MM.1S (cell line): ENCODE results near the gene UACA.

Experiments used
- DNase-seq: peaks from one replicate; pipeline ENCODE4 v3.0.0-alpha.2; 2015
- H2AFZ ChIP-seq: fragments of 300-600 bp; sonication (generic); 2 replicates; pipeline ENCODE4 v1.6.0; 2016; ENCODE audit warnings: antibody characterized with exemption, low read length
- H3F3A ChIP-seq: fragments of 300-600 bp; sonication (generic); 2 replicates; pipeline ENCODE4 v1.6.1; 2016; ENCODE audit warnings: mild to moderate bottlenecking, antibody characterized with exemption, low read length, moderate library complexity, mixed read lengths; ENCODE audit not compliant: insufficient read depth
- H3K27ac ChIP-seq: fragments of 300-600 bp; sonication (generic); 2 replicates; pipeline ENCODE4 v1.5.1; 2016; ENCODE audit warnings: mild to moderate bottlenecking, low read length
- H3K27me3 ChIP-seq: fragments of 300-600 bp; sonication (generic); replicated peaks from 2 replicates; pipeline ENCODE4 v1.6.0; 2016; ENCODE audit warnings: low read length; ENCODE audit not compliant: insufficient read depth
- H3K36me3 ChIP-seq: fragments of 300-600 bp; sonication (generic); replicated peaks from 2 replicates; pipeline ENCODE4 v1.6.1; 2016; ENCODE audit warnings: mild to moderate bottlenecking, low read length, mixed read lengths; ENCODE audit not compliant: insufficient read depth
- H3K4me1 ChIP-seq: fragments of 300-600 bp; sonication (generic); 2 replicates; pipeline ENCODE4 v1.6.1; 2016; ENCODE audit warnings: low read length, mixed read lengths
- H3K4me2 ChIP-seq: fragments of 300-600 bp; sonication (generic); 2 replicates; pipeline ENCODE4 v1.6.0; 2016; ENCODE audit warnings: low read depth, low read length
- H3K4me3 ChIP-seq: fragments of 300-600 bp; sonication (generic); 2 replicates; pipeline ENCODE4 v1.5.1; 2016; ENCODE audit warnings: low read length, mixed read lengths
- H3K79me2 ChIP-seq: fragments of 300-600 bp; sonication (generic); 2 replicates; pipeline ENCODE4 v1.6.1; 2016; ENCODE audit warnings: mixed run types, low read length, mixed read lengths
- H3K9ac ChIP-seq: fragments of 300-600 bp; sonication (generic); 2 replicates; pipeline ENCODE4 v1.6.1; 2016; ENCODE audit warnings: low read length, mixed read lengths
- H3K9me2 ChIP-seq: fragments of 300-600 bp; sonication (generic); replicated peaks from 2 replicates; pipeline ENCODE4 v1.6.1; 2016; ENCODE audit warnings: mild to moderate bottlenecking, low read length, mixed read lengths; ENCODE audit not compliant: insufficient read depth
- H3K9me3 ChIP-seq: fragments of 300-600 bp; sonication (generic); replicated peaks from 2 replicates; pipeline ENCODE4 v1.6.1; 2016; ENCODE audit warnings: mild to moderate bottlenecking, low read length, mixed read lengths; ENCODE audit not compliant: insufficient read depth
- H4K20me1 ChIP-seq: fragments of 300-600 bp; sonication (generic); 2 replicates; pipeline ENCODE4 v1.6.1; 2016; ENCODE audit warnings: mild to moderate bottlenecking, low read length, moderate library complexity, mixed read lengths; ENCODE audit not compliant: insufficient read depth
- EZH2 ChIP-seq: fragments of 300-600 bp; sonication (generic); optimal IDR thresholded peaks from 2 replicates; pipeline ENCODE3; 2017; ENCODE audit warnings: low read depth, mild to moderate bottlenecking, antibody characterized with exemption, low read length, mixed read lengths
- EZH2phosphoT487 ChIP-seq: fragments of 300-600 bp; sonication (generic); IDR thresholded peaks from 2 replicates; pipeline ENCODE4 v1.6.1; 2018; ENCODE audit warnings: antibody characterized with exemption, low read length
- TF ChIP-seq, protein P1 (sequence below): fragments of 300-600 bp; sonication (generic); IDR thresholded peaks from 2 replicates; pipeline ENCODE4 v1.5.1; 2016; ENCODE audit warnings: antibody characterized with exemption, low read length, mixed read lengths

UACA gene

GRCh38 chr15:70726753-70727152 lies 36.6 kb downstream of the UACA start:
- H3K79me2 ChIP-seq = no peaks in the 10 kb centered on the region
- no peaks in the 10 kb centered on the region for H3K9me3 ChIP-seq
- H3K36me3 ChIP-seq = no peaks in the 10 kb centered on the region
- no peak overlapping the region for H3K4me3 ChIP-seq
- DNase-seq = no peak
- no peak overlapping the region for H2AFZ ChIP-seq
- no peak overlapping the region for H3K27ac ChIP-seq
- no peaks in the 10 kb centered on the region for H4K20me1 ChIP-seq
- no peak overlapping the region for H3K4me2 ChIP-seq
- no peaks in the 10 kb centered on the region for H3F3A ChIP-seq
- H3K9ac ChIP-seq = no peak overlapping the region
- no peak for TF ChIP-seq EZH2
- TF ChIP-seq EZH2phosphoT487 = no peak
- TF ChIP-seq, protein P1, sequence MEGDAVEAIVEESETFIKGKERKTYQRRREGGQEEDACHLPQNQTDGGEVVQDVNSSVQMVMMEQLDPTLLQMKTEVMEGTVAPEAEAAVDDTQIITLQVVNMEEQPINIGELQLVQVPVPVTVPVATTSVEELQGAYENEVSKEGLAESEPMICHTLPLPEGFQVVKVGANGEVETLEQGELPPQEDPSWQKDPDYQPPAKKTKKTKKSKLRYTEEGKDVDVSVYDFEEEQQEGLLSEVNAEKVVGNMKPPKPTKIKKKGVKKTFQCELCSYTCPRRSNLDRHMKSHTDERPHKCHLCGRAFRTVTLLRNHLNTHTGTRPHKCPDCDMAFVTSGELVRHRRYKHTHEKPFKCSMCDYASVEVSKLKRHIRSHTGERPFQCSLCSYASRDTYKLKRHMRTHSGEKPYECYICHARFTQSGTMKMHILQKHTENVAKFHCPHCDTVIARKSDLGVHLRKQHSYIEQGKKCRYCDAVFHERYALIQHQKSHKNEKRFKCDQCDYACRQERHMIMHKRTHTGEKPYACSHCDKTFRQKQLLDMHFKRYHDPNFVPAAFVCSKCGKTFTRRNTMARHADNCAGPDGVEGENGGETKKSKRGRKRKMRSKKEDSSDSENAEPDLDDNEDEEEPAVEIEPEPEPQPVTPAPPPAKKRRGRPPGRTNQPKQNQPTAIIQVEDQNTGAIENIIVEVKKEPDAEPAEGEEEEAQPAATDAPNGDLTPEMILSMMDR = no peak
- H3K27me3 ChIP-seq = no peaks in the 10 kb centered on the region
- H3K4me1 ChIP-seq = no peaks in the 10 kb centered on the region
- no peaks in the 10 kb centered on the region for H3K9me2 ChIP-seq

DNA sequence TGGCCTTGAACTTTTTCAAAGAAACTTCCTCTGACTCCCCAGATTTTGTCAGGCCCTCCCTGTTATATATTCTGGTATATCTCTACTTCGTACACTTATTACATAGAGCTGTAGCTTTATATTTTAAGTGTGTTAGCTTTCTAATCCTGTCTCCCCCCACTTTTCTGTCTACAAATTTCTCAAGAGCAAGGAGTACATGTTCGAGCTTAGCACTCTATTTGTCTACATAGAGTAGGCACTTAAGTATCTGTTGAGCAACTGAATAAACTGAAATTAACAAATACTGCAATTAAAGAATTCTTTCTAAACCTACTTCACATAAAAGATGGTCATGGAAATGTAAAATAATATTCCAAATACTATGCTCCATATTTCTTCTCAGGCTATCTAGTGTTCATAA lies 39.4 kb downstream of the UACA start:
- Histone ChIP-seq H3K79me2 (no peaks in the 10 kb centered on the region), H3K36me3 (no peaks in the 10 kb centered on the region), H3F3A (no peaks in the 10 kb centered on the region), H2AFZ (no peak overlapping the region), H3K27ac (no peak overlapping the region), H3K4me2 (no peak overlapping the region), H3K27me3 (no peaks in the 10 kb centered on the region), H3K4me1 (no peaks in the 10 kb centered on the region), H3K9me3 (no peaks in the 10 kb centered on the region), H4K20me1 (no peaks in the 10 kb centered on the region), H3K4me3 (no peak overlapping the region), H3K9me2 (no peaks in the 10 kb centered on the region), H3K9ac (no peak overlapping the region)
- TF ChIP-seq EZH2 = no peak
- no peak for TF ChIP-seq EZH2phosphoT487
- TF ChIP-seq, protein P1 = no peak
- no peak for DNase-seq

DNA sequence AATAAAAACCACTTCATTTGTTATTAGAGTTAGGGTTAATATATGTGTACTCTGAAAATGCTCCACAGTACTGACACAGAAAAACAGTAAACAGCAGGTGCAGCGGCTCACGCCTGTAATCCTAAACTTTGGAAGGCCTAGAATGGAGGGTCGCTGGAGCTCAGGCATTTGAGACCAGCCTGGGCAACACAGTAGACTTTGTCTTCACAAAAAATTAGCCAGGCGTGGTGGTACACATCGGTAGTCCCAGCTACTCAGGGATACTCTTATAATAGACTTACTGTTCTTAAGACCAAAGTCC lies 40.3 kb downstream of the UACA start:
- DNase-seq = no peak
- Histone ChIP-seq H3K4me1 (no peaks in the 10 kb centered on the region), H3K27me3 (no peaks in the 10 kb centered on the region), H3K9ac (no peak overlapping the region), H3K36me3 (no peaks in the 10 kb centered on the region), H3K79me2 (no peaks in the 10 kb centered on the region), H3K9me2 (no peaks in the 10 kb centered on the region), H3K4me3 (no peak overlapping the region), H3K4me2 (no peak overlapping the region), H3K9me3 (no peaks in the 10 kb centered on the region), H4K20me1 (no peaks in the 10 kb centered on the region), H3K27ac (no peak overlapping the region), H2AFZ (no peak overlapping the region), H3F3A (no peaks in the 10 kb centered on the region)
- TF ChIP-seq EZH2 (no peak), EZH2phosphoT487 (no peak)
- TF ChIP-seq, protein P1 = no peak
